Hindlimb muscle (tissue), 1 donor: ENCODE data around the gene SPATS1. TPM values are rescaled to one million over a fixed set of nuclear protein-coding genes. Genes with fewer than 3 reads are reported as not detected.

Experiments used
- DNase-seq: peaks from one replicate; pipeline ENCODE4 v3.0.0-alpha.2; 2013
- polyA plus RNA-seq: library from polyadenylated mRNA; unstranded; fragments of 120-200 nt; gene quantifications from one replicate; pipeline ENCODE4 v1.2.1, GENCODE V29; 2013; ENCODE audit not compliant: insufficient read length

Gene SPATS1
- polyA plus RNA-seq, 1 donor = not detected

DNA sequence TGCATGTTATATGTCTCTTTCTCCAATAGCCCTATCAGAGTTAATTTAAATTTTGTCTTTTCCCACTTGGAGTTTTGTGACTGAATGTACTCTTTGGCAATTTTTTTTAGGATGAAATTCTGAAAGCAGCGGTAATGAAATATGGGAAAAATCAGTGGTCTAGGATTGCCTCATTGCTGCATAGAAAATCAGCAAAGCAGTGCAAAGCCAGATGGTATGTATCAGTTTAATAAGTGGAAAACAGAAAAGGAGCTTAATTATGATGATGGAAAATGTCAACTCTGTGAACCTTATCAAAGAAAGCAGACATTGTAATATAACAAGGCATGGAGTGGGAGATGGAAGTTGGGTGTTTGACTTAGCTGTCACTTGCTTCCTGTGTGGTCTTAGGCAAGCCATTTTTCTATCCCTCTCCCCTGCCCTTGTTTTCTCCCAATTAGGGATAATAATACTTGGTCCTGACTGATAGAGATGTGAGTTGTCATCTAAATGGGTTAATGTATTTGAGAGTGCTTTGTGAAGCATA lies 47.8 kb downstream of the SPATS1 start:
- no peak for DNase-seq

Other genes with a start within 250 kb of the SPATS1 start
- gene MRPL14, start 215.2 kb upstream of the SPATS1 start, polyA plus RNA-seq = 37.7 TPM
- gene TMEM63B, start 215.1 kb upstream of the SPATS1 start, polyA plus RNA-seq = 18.8 TPM
- 0.61 TPM for gene CAPN11, start 183.8 kb upstream of the SPATS1 start, polyA plus RNA-seq
- gene MYMX, start 125.7 kb upstream of the SPATS1 start, polyA plus RNA-seq = 20.5 TPM
- gene SLC29A1, start 119.1 kb upstream of the SPATS1 start, polyA plus RNA-seq = 84.5 TPM
- 976 TPM for gene HSP90AB1, start 95.5 kb upstream of the SPATS1 start, polyA plus RNA-seq
- 29.5 TPM for gene SLC35B2, start 85.1 kb upstream of the SPATS1 start, polyA plus RNA-seq
- 5.4 TPM for gene NFKBIE, start 77.1 kb upstream of the SPATS1 start, polyA plus RNA-seq
- gene TMEM151B, start 72.2 kb upstream of the SPATS1 start, polyA plus RNA-seq = 0.37 TPM
- 9.9 TPM for gene AARS2, start 29.3 kb upstream of the SPATS1 start, polyA plus RNA-seq
- gene CDC5L, start 45.1 kb downstream of the SPATS1 start, polyA plus RNA-seq = 24.1 TPM